ENCODE data around the gene CRTAC1.

CRTAC1 gene

GRCh38 chr10:97830064-97830463, 200.4 kb downstream of the CRTAC1 start:
- DNase-seq = no peak

GRCh38 chr10:97828721-97829120, 201.7 kb downstream of the CRTAC1 start:
- DNase-seq = no peak

- no peak for DNase-seq
These were observed 202.6 kb downstream of the CRTAC1 start for GRCh38 chr10:97827702-97828291.

- no peak for DNase-seq
These were observed 203.5 kb downstream of the CRTAC1 start for GRCh38 chr10:97826892-97827291.

- no peak for DNase-seq
These were observed 205.2 kb downstream of the CRTAC1 start for GRCh38 chr10:97825020-97825760.

- no peak for DNase-seq
These were observed 206.7 kb downstream of the CRTAC1 start for GRCh38 chr10:97823734-97824133.

- DNase-seq = no peak
These were observed 208.1 kb downstream of the CRTAC1 start for GRCh38 chr10:97822261-97822687.

- DNase-seq = no peak
These were observed 208.9 kb downstream of the CRTAC1 start for GRCh38 chr10:97821308-97822038.

GRCh38 chr10:97820096-97820704, 210.2 kb downstream of the CRTAC1 start:
- DNase-seq = no peak

GRCh38 chr10:97818572-97818971, 211.8 kb downstream of the CRTAC1 start:
- DNase-seq = no peak

- no peak for DNase-seq
These were observed 213.8 kb downstream of the CRTAC1 start for GRCh38 chr10:97816609-97817008.

Data from hematopoietic multipotent progenitor cell treated with erythropoietin and hydrocortisone succinate and interleukin-3 and kit ligand, for 4 days (in vitro differentiated cells).